Fibroblast of villous mesenchyme (primary cell): ENCODE measurements around the gene RCBTB1. TPM values are rescaled to one million over a fixed set of nuclear protein-coding genes. Genes with fewer than 3 reads are reported as not detected.

Source experiments
- DNase-seq: peaks from one replicate; pipeline ENCODE4 v3.0.0-alpha.2; 2010; ENCODE audit warnings: low read depth
- H3K4me3 ChIP-seq: 2 replicates; pipeline ENCODE4 v1.5.1; 2011; ENCODE audit warnings: low read depth, mild to moderate bottlenecking, low read length
- CTCF ChIP-seq: IDR thresholded peaks from 2 replicates; pipeline ENCODE4 v1.5.1; 2012; ENCODE audit warnings: low read depth, mild to moderate bottlenecking, low read length; ENCODE audit not compliant: insufficient read depth
- total RNA-seq: library from RNA; depleted of rRNA; stranded (reverse); fragments of >200 nt; gene quantifications from 2 replicates; pipeline ENCODE4 v1.2.3, GENCODE V29; 2012

Gene RCBTB1
- total RNA-seq, 1 donor: 25.5 TPM

- H3K4me3 ChIP-seq: no peak within 1 kb of the TSS
- no peak for TF ChIP-seq CTCF
- DNase-seq: no peak
These were observed 42.7 kb upstream of the RCBTB1 start, which contains the start of gene ARL11 for GRCh38 chr13:49627831-49628652. Gene ARL11 (plus strand): TSS chr13:49628507. CDS start chr13:49630448, 1,941 bp downstream.

GRCh38 chr13:49625392-49626079 is 40.2 kb upstream of the RCBTB1 start:
- DNase-seq: peak; percentile 30
- no peak overlapping the region for H3K4me3 ChIP-seq
- no peak for TF ChIP-seq CTCF

GRCh38 chr13:49624229-49624628 is 38.9 kb upstream of the RCBTB1 start:
- TF ChIP-seq CTCF: no peak
- H3K4me3 ChIP-seq: no peak overlapping the region
- DNase-seq: no peak

GRCh38 chr13:49622174-49622946 is 37.0 kb upstream of the RCBTB1 start:
- TF ChIP-seq CTCF: no peak
- no peak for DNase-seq
- H3K4me3 ChIP-seq: no peak overlapping the region

GRCh38 chr13:49620170-49620621 is 34.8 kb upstream of the RCBTB1 start:
- DNase-seq: no peak
- no peak overlapping the region for H3K4me3 ChIP-seq
- no peak for TF ChIP-seq CTCF

- DNase-seq: no peak
- TF ChIP-seq CTCF: no peak
- H3K4me3 ChIP-seq: no peak overlapping the region
These were observed 31.3 kb upstream of the RCBTB1 start for GRCh38 chr13:49616676-49617065.
